Activated CD8-positive, alpha-beta memory T cell treated with anti-CD3 and anti-CD28 coated beads for 1 hour (primary cell): ENCODE results near the gene CLINT1.

ENCODE experiments used
- DNase-seq, 2 donors: peaks; one replicate each; pipeline ENCODE4 v3.0.0-alpha.2; 2020; ENCODE audit warnings: low read depth in 1 of 2; ENCODE audit errors: extremely low read depth in 1 of 2

Gene CLINT1

DNA sequence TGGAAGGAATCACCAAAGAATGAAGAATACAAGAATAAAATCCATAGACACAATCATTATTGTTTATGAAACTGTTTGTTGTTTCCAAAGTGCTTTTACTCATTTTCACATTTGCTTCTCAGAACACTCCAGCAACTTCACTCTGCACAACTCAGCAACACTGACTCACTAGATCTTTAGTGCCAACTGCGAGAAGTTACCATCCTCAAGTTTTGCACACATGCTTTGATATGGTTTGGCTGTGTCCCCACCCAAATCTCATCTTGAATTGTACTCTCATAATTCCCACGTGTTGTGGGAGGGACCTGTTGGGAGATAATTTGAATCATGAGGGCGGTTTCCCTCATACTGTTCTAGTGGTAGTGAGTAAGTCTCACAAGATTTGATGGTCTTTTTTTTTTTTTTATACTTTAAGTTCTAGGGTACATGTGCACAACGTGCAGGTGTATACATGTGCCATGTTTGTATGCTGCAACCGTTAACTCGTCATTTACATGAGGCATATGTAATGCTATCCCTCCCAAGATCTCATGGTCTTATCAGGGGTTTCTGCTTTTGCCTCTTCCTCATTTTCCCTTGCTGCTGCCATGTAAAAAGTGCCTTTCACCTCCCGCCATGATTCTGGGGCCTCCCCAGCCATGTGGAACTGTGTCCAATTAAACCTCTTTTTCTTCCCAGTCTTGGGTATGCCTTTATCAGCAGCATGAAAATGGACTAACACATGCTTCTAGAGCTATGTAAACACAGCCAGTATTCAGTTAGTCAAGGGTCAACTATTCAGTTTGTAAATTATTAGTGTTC, 36.9 kb downstream of the CLINT1 start:
- no peak for DNase-seq

DNA sequence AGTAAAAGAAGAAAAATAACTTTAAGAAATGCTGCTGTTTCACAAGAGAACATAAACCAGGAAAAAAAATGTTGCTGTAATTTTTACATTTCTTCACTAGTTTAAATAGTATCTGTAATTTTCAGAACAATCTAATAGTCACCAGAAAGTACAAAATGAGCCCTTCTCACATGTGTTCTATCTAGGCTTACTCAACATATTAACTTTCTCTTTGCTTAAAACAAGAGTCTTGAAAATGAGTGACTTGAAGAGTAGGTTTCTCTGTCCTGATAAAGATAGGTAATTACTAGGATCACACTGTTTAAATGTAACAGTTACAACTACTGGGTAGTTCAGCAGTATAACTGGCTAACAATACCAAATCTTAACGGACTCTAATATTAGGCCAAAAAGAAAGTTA, 37.5 kb downstream of the CLINT1 start:
- no peak for DNase-seq

DNA sequence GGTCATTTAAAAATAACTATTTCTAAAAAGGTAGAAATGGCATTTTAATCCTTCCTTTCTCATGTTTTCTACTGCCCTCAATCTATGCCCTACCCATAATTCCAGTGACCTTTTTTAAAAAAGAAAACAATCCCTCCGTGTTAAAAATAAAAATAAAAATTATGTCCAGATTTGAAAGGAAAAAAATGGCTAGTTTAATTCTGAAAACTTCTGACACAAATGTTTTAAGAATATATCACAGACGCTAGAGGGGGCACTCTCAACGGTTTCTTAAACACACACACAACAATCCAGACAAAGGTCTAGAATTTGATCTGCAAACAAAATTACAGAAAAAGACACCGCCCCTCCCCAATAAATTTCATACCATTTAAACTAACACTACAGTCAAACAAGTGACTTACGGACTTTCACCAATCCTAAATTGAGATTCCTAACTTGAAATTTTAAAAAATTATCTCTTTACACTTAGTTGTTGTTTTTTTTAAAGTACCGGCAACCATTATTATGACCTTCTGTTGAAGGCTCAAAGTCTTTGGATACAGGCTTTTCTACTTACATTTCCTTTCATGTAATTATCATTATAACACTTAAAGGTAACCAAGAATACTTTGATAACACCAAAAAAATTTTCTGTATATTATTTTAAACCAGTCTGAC, 38.2 kb downstream of the CLINT1 start:
- no peak for DNase-seq

DNA sequence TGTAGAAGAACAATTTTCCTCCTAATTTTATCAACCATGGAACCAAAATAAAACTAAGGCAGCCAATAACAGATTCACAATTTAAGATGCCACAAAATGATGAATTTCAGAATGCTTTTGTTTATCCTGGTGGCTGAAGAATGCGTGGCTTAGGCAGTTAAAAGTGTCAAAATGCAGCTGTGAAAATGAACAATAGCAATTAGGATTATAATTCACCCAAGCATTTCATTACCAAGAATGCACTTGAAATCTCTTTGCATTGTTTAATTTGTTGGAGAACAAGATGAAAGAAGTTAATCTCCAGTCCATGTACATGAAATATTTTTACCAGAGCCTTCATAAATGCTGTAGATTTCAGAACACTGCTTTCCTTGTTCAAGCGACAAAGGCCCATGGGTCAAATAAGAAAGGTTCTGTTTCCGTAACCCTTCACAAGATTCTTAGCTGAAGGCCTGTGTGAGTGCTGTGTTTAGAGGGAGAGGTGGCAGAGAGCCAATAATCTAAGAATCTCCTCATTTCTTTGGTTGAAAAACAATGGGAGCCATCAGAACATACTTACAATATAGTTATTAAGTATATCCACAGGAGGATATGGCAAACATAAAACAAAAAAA, 39.3 kb downstream of the CLINT1 start:
- no peak for DNase-seq

DNA sequence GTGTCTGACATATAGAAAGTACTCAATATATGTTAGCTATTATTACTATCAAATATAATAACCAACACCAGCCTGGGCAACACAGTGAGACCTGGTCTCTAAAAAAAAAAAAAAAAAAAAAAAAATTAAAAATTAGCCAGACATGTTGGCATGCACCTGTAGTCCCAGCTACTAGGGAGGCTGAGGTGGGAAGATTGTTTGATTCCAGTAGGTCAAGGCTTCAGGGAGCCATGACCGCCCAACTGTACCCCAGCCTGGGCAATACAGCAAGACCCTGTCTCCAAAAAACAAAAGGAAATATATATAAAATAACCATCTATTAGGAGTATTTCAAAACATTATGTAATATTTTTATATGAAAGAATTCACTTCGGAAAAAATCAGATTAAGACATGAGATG, 40.6 kb downstream of the CLINT1 start:
- DNase-seq, result no peak

DNA sequence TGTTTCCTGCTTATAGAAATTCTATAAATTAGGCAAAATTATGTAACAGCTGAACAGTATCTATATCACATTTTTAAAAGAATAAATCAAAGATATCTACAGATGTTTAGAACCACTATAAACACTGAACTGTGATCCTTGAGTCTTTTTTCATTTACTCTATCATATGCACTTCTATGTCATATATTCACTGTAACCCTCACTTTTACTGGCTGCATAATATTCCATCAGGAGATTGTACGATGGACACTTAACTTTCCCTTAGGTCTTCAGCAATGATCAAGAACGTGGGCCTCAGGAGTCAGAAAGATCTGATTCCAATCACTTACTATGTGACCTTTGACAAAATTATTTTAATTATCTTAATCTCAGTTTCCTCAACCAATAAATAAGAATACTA, 41.0 kb downstream of the CLINT1 start:
- DNase-seq, result no peak

DNA sequence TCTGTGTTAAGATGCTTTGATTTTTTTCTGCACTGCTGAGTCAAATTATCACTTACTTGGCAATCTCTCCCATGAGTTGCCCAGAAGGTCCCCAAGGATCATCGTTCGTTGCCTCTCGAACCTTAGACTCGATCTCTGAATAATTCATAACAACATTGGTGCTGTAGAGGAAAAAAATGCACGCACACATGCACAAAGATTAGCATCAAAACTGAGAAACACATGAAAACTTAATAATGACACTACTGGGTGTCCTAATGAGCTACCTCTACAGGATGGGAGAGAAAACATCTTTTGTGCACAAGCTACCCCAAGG, 41.6 kb downstream of the CLINT1 start:
- DNase-seq, result no peak

DNA sequence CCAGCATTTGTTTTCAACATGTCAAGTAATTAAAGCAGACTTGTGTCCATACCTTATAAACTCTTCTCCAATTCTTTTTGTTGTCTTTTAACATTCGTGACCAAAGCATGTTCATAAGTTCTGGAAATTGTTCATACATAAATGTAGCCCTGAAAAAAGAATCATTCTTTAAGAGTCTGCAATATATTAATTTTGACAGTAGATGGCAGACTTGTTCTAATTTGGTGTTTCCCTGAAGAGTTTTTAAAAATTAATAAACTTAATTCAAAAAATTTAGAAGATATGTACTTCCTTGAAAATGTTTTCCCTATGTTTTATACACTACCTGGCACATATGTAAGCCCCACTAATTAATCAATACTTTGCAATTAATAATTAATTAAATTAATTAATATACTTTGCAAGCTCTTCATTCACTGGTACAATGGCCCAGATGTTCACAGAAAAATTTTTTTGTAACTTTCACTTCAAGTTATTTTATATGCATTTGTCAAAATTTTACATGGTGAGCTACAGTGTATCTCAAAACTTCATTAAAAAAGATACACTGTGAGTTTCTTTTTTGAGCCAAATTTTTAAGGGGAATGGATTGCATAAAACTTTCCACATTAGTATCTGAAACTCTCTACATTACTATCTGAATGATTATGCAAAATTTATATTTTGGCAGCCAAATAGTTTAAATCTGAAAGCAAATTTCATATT, 42.1 kb downstream of the CLINT1 start:
- DNase-seq, result no peak

DNA sequence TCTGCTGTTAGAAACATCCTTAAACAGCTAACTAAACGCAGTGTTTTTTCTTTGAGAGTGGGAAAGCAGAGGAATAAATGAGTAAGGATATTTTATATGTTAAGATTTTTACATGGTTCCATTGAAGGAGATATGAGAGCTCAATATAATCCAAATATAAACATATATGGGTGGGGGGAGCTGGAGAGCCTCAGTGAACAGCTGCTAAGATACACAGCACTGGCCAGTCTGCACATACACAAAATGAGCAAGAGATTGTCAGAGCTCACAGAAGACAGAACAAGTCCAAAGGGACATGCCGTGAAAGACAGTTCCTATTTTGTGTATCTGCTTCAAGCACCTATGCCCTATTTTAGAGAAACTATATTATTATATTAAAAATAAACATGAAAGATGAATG, 46.9 kb downstream of the CLINT1 start:
- DNase-seq, result no peak

DNA sequence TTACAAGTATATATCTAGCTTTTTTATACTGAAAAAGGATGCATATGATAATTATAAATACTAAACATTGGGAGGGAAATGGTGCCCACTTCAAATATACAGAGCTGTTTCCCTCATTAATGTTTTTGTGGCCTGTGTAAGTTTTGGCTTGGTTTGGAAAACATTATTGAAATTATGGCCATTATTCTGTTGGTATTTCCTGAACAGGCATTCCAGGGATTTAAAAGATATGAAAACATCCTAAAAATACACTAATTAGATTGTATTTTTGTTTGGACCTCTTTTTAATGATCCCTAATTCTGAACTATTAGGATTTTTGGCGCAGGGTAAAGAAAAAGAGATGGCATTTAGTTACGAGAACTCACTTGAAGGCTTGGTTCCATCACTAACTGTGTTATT, 50.9 kb downstream of the CLINT1 start:
- DNase-seq, result no peak

DNA sequence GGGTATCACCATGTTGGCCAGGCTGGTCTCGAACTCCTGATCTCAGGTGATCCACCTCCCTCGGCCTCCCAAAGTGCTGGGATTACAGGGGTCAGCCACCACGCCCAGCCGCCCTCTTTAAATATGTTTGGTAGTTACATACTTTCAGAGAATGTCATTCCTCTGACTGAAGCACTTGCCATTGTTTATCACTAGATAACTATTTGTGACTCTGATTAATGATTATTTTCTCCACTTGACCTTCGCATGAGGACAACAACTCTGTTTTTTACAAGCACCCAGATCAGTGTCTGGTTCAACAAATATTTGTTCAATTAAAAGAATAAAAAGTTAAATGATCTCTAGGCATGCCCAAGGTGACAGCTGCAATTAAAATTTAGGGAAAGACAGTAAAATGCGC, 56.2 kb downstream of the CLINT1 start:
- no peak for DNase-seq

DNA sequence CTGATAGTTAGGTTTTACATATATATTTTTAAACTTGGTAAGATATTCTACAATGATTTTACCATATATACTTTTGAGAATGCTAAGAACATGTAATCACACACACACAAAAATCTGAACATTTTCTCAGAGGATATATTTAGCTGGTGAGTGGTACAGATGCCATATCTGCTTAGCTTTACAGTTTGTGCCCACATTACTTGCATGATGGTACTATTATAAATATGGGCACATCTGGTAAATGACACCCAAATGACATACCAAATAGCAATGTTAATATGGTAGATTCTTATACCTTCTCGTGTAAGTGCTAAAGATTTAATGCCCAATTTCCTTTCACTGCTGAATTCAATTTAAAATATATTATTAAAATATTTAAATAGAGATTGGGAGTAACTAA, 58.8 kb downstream of the CLINT1 start:
- no peak for DNase-seq

DNA sequence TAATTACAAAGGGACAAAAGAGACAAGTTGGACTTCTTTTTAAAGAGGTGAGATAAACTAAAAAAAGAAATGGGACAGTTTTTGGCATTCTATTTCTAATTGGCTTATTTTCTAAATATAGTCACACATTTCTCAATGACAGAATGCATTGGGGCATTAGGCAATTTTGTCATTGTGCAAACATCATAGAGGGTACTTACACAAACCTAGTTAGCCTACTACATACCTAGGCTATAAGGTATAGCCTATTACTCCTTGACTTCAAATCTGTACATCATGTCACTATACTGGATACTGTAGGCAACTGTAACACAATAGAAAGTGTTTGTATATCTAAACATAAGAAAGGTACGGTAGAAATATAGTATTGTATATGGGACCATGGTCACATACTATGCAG, 59.4 kb downstream of the CLINT1 start:
- DNase-seq, result no peak

DNA sequence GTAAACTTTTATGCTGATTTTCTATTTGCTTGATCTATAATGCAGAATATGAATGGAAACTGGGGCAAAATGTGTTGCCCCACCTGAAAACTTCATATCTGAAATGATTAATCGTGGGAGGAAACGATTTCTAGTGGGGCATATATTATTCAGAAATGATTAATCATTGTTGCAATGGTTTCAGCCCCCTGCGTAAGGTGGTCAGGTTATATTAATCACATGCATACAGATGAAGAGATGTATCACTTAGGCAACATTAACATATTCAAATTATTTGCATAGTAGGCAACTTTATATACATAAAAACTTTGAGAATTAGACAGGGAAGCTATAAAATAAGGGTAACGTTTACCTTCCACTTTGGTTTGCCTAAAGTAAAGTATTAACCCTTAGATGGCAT, 65.6 kb downstream of the CLINT1 start:
- no peak for DNase-seq

DNA sequence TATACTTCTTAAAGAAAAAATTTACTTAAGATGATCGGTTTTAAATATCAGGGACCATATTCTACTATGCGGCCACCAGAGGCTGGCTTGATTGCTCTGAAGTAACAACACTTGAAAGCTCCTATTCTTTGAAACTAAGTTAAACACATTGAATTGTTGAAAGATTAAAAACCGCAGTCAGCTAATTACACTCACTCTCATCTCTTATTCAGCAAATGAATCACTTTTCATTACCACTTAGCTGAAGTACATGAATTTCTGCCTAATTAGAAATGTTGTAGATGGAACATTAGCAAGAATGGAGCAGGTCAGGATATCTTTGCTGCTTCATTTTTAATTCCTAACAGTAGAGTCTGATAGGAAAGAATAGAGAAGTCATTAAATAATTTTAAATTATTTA, 73.1 kb downstream of the CLINT1 start:
- no peak for DNase-seq

DNA sequence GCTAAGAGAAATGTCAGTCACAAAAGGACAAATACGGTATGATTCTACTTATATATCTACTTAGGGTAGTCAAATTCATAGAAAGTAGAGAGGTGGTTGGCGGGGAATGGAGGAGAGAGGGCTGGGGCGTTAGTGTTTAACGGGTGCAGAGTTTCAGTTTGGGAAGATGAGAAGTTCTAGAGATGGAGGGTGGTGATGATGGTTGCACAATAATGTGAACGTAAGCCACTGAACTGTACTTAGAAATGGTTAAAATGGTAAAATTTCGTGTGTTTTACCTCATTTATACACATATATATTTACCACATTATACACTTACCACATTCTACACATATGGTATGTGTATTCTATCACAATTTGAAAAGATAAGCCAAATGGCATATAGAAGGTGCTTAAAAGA, 79.7 kb downstream of the CLINT1 start:
- no peak for DNase-seq

DNA sequence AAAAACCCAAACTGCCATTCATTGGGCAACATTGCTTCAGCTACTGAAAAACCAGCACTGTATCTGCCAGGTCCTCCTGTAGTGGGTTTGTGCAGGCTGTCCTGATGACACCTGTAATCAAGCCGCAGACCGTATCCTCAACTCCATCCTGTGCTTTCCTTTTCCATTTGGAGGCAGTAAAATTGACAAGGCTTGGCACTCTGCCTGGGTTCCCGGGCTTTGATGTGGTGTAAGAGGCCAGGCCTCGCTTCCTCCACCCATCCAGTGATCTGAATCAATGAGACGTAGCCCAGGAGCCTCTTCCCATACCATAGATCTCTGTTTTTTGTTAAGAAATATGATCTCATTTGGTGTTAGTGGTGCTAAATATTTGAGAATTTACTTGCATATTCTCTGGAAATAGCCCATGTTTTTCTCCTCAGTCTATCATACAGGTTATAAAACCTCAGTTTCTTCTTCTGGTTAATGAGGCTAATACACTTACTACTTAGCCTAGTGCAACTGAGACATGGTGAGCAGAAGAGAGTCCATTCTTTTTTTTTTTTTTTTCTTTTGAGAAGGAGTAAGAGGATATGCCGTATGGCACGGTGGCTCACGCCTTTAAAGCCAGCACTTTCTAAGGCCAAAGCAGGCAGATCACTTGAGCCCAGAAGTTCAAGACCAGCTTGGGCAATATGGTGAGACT, 80.7 kb downstream of the CLINT1 start:
- no peak for DNase-seq

DNA sequence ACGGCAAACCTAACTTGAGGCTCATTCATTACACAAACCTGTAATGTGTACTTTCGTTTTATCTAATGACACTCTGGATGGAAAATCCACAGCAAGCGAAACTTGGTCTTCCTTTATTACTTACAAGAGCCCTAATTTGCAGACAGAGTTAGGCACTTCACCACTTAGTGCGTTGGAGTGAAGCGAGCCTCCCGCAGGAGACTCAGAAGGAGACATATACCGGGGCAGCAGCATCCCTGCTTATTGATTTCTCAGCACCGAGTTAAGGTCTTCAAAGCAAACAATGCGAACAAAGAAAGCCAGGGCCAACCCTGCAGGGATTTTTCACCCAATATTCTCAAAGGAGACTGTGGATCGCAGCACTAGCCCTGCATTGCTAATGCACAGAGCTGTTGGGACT, 86.8 kb downstream of the CLINT1 start:
- DNase-seq, result no peak

DNA sequence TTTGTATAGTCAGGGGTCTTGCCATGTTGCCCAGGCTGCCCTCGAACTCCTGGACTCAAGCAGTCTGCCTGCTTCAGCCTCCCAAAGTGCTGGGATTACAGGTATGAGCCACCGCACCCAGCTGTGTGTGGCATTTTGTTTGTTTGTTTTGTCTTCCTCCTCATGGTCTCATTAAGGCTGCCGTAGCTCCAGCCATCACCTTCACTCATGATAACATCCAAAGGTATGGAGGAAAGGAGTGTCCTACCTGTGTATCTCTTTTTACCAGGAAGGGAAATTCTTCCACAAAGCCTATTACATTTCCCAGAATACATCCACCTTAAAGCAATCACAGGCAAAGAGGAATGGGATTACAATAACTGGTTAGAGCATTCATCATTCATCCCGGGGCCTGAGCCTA, 88.3 kb downstream of the CLINT1 start:
- no peak for DNase-seq

DNA sequence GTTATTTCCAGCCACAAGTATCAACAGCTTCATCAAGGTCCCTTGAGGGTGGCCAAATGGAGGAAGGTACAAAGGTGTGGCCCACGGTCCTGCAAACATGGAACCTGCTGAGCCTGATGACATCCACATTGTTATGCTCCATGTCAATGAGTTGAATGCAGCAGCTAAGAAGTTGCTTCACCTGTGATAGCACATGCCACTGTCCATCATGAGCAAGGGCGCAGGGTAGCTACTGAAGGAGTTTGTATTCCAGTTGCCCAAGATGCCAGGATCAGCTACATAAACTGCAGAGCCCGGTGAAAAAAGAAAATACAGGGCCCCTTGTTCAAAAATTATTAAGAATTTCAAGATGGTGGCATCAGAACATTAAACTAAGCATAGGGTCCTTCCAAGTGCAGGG, 91.3 kb downstream of the CLINT1 start:
- DNase-seq, result no peak

DNA sequence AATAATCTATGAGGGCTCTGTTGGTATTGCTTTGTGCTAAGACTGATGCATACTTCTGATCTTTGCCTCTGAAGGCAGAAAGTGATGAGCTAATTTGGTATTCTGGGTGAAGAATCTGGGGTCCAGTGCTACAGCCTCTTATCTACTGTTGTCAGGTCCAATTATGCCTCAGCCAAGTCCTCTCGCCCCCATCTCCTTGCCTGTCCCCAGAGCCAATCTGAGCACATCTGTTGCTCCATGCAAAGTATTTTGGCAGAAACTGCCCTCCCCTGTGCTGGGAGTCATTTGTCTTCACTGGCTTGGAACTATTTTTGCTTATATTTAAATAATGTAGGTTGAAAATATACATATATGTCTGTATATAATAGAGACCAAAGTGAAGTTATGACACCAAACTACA, 92.0 kb downstream of the CLINT1 start:
- no peak for DNase-seq
